HG03469 (cell line): ENCODE results near the gene CD7.

Source experiments
- ATAC-seq: cut with Tn5 transposase; IDR thresholded peaks from one replicate; pipeline ENCODE4 v1.9.1; 2021; ENCODE audit warnings: mild to moderate bottlenecking, moderate library complexity, moderate number of reproducible peaks; ENCODE audit not compliant: unreplicated experiment

CD7 gene

GRCh38 chr17:82266142-82266541 is 51.3 kb downstream of the CD7 start:
- ATAC-seq = no peak
